B cell (primary cell): ENCODE data around the gene PHF21B.

Source experiments
- CTCF ChIP-seq: fragments of 200-600 bp; IDR thresholded peaks from one replicate; pipeline ENCODE4 v1.8.0; 2022; ENCODE audit warnings: antibody characterized with exemption, mild to moderate bottlenecking
- EZH2 ChIP-seq: IDR thresholded peaks from 2 replicates; pipeline ENCODE4 v1.6.1; 2012; ENCODE audit warnings: borderline replicate concordance, low read depth, mild to moderate bottlenecking, moderate library complexity, low read length; ENCODE audit not compliant: insufficient read depth, poor library complexity, severe bottlenecking

DNA sequence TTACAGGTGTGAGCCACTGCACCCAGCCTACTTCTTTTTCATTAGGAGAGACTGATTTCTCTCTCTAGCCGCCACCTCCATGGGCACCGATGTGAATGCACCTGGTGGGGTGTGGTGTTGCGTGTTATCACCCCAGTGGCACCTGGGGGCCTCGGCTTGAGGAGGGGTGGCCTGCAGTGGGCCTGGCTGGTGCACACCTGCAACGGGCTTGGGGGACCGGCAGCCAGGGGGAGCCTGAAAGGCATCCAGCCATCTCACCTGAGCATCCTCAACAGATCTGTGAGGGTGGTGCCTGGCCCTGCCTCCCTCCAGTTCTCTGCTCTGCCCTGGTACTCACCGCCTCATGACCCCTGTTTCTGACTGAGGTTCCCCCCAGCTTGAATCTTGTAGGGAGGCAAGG lies 148.6 kb downstream of the PHF21B start:
- TF ChIP-seq CTCF (no peak), EZH2 (no peak)
